Activated CD8-positive, alpha-beta memory T cell treated with anti-CD3 and anti-CD28 coated beads for 48 hours (primary cell): ENCODE measurements around the gene UBE2Z.

Experiments used
- DNase-seq, 3 experiments: peaks; one replicate each; pipeline ENCODE4 v3.0.0-alpha.2; 2020; ENCODE audit warnings: low read depth in 2 of 3, low spot score in 2 of 3

Gene UBE2Z

DNA sequence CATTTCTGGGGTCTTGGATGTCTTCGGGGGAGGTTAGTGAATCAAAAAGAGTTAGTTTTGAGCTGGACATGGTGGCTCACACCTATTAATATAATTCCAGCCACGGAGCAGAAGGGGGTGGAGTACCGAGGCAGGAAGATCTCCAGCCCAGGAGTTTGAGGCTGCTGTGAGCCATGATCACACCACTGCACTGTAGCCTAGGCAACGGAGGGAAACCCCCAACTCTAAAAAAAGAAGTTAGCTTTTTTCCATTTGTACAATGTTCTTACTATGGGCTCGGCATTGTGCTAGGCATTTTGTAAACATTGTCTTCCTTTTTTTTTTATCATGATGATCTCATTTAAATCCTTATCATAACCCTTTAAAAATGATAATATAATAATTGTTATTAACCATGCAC lies 44.7 kb downstream of the UBE2Z start:
- DNase-seq: no peak

DNA sequence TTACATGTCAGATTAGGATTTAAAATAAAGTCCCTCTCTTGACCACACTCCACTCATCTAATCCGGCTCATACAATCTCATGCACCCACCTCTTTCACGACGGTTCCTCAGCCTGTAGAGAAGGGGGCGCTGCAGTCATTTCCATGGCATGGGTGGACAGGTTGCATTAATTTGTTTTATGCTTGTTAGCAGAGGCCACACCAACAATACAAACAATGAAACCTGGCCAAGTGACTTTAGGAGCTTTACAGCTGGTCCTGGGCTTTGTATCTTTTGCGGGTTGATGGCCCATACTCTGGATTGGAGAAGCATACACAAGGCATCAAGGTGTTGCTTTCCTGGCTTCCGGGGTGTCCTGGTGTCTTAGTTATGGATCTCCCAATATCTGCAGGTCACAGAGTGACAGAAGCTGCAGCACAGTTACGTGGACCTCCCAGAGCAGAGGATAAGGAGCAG lies 46.1 kb downstream of the UBE2Z start:
- DNase-seq: no peak

DNA sequence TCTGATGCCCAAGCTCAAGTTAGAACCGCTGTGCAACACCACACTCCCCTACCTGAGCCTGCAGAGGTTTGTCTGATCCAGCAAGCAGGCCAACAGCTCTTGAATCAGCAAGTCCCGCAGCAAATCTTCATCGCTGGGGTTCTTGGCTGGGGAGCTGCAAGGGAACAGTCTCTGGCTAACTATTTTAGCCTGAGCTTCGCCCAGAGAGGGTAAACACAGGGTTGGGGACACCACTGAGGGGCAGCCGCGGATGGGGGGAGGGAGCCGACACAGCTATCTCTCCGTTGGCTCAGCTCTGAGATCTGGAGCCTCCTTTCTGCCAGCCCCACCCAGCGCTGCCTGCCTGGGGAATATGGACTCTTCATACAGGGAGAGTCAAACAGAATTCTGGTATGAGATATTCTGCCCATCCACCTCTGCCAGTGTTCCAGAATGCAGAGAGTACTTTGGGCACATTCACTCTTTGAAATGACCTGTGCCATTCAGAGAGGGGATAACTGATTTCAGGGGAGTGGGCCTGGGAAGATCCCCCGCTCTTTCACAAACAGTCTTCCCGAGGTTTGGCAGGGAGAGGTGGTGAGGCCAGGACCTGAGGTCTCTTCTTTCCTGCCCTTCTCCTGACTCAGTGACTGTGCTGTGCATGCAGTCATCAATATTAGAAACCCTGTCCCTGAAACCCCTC lies 52.8 kb downstream of the UBE2Z start:
- DNase-seq: no peak

DNA sequence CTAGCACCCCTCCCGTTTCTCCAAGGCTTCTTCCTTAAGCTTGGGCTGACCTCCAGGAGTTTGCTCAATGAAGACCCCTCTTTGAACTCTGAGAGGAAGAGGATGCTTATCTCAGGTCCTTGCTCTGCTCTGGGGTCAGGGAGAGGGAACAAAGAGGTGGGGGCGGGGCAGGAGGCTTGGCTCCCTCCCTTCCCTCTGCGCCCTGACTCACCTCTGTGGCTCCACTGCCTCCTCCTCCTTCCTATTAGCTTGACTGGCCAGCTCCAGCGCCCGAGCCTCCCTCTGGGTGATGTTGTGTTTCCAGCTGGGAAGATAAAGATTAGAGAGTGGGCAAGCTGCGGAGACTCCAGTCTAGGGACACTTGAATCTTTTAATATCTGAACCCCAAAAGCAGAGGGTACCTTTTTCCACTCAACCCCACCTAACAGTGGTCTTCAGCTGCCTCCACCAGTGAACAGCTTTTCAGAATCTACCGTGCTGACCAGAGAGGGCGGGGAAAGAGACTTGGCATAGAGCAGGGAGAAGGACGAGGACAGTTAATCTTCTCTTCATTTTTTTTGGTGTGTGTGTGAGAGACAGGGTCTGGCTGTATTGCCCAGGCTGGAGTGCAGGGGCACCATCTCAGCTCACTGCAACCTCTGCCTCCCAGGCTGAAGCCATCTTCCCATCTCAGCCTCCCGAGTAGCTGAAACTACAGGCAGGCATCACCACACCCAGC lies 53.5 kb downstream of the UBE2Z start:
- DNase-seq: no peak

DNA sequence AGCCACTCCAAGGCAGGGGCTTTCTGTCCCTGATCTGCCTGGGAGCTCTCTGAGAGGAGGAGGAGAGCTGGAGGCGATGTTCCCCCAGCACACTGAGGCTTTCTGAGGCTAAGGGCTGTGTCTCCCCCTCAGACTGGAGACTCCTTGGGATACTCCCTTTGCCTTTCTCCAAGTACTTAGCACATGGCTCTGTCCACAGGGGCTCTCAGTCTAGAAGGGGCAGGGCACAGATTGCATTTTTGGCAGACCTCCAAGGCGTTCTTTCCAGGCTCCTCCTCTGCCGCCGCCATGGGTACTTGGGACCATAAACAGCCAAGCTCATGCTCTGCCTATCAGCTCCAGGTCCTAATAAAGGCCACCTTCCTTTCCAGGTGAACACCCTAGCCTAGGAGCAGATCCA lies 62.0 kb downstream of the UBE2Z start:
- no peak for DNase-seq

DNA sequence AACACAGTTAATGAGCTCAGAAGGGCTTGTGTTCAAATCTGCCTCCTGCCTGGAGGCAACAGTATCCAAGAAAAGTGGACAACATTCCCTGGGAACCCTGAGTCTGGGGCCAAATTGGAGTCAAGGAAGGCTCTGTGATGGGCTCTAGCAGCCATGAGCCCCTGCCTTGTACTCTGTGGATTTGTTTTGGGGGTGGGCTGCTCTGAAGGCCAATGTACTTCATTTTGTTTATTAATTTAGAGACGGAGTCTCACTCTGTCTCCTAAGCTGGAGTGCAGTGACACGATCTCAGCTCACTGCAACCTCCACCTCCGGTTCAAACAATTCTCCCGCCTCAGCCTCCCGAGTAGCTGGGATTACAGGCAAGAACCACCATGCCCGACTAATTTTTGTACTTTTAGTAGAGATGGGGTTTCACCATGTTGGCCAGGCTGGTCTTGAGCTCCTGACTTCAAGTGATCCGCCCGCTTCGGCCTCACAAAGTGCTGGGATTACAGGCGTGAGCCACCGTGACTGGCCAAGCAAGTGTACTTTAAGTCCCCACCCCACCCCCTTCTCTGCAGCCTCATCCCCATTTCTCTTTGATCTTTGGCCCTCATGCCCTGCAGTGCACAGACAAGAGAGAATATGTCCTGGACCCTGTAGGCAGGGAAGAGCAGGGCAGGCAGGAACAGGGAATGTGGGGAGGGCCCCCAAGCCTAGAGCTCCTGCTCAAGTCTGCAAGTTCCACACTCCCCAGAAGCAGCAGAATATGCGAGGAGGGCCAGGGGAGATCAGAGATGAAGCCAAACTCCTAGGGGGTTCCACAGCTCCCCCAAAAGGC lies 62.9 kb downstream of the UBE2Z start:
- DNase-seq: no peak

DNA sequence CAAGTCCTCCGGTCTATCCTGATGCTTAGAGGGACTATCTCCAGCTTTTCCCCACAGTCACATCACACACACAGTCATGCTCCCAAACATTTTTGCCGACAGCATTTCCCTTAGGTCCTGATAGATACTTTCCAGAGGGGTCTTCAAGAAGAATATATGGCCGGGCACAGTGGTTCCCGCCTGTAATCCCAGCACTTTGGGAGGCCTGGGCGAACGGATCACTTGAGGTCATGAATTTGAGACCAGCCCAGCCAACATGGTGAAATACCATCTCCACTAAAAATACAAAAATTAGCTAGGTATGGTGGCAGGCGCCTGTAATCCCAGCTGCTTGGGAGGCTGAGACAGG lies 64.5 kb downstream of the UBE2Z start:
- DNase-seq: no peak

DNA sequence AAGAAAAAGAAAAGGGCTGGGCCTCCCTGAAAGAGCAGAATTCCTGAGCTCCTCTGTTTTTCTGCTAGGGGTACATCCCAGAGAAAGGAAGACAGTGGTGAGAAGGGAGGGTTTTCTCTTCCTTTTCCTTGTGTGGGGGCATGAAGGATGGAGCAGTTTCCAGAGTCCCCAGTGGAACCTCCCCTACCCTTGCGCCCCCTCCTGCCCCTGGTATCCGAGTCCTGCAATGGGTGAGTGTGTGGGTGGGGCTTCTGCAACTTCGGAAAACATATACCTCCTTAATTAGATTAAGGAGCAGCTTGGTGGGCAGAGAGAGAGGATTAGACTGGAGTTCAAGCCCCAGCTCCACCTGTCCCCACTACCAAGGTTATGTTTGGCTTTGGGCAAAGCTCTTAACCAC lies 65.6 kb downstream of the UBE2Z start:
- no peak for DNase-seq
